A673 (cell line): Measurements from ENCODE around the gene GRM1. TPM values are rescaled to one million over a fixed set of nuclear protein-coding genes. Genes with fewer than 3 reads are reported as not detected.
A peak's percentile ranks its signal among the peaks of the same experiment; 100 is the strongest.

ENCODE experiments used
- BruUV-seq: library from RNA; stranded (reverse); fragments of 400-500 nt; replicated peaks from 2 replicates; lab custom pipeline; 2021; lab: Mats Ljungman, UMichigan
- CTCF ChIA-PET: fragments of 300-600 bp; sonication (Branson Sonifier 250); formaldehyde crosslinking; loops from one replicate; lab custom pipeline; 2022; ENCODE audit warnings: antibody characterized with exemption; lab: Charles Lee
- POLR2A ChIA-PET: fragments of 300-600 bp; sonication (Branson Sonifier 250); formaldehyde crosslinking; loops from one replicate; lab custom pipeline; 2022; ENCODE audit warnings: antibody characterized with exemption; ENCODE audit not compliant: low non-redundant PET; lab: Charles Lee
- DNase-seq: peaks from one replicate; pipeline ENCODE4 v3.0.0-alpha.2; 2015; ENCODE audit warnings: low spot score
- H3K27ac ChIP-seq: fragments of 200-600 bp; sonication (generic); 2 replicates; pipeline ENCODE4 v1.5.1; 2016; ENCODE audit warnings: mixed run types, low read depth, mild to moderate bottlenecking, mixed read lengths, antibody characterized with exemption, low read length; ENCODE audit not compliant: poor library complexity, severe bottlenecking
- H3K27me3 ChIP-seq: fragments of 200-600 bp; sonication (generic); replicated peaks from 2 replicates; pipeline ENCODE4 v1.6.1; 2017; ENCODE audit warnings: mixed run types, low read depth, mild to moderate bottlenecking, mixed read lengths, antibody characterized with exemption, low read length; ENCODE audit not compliant: insufficient read depth, poor library complexity
- H3K36me3 ChIP-seq: fragments of 200-600 bp; sonication (generic); 2 replicates; pipeline ENCODE4 v1.6.1; 2016; ENCODE audit warnings: mixed run types, mild to moderate bottlenecking, mixed read lengths, antibody characterized with exemption, low read length; ENCODE audit not compliant: insufficient read depth, poor library complexity, severe bottlenecking
- H3K4me1 ChIP-seq: fragments of 200-600 bp; sonication (generic); 2 replicates; pipeline ENCODE4 v1.6.1; 2017; ENCODE audit warnings: mixed run types, mild to moderate bottlenecking, mixed read lengths, antibody characterized with exemption, low read length; ENCODE audit not compliant: insufficient read depth, poor library complexity, severe bottlenecking
- H3K4me3 ChIP-seq: fragments of 200-600 bp; sonication (generic); 2 replicates; pipeline ENCODE4 v1.5.1; 2016; ENCODE audit warnings: low read depth, mixed run types, mild to moderate bottlenecking, mixed read lengths, low read length; ENCODE audit not compliant: poor library complexity, severe bottlenecking
- H3K9me3 ChIP-seq: fragments of 200-600 bp; sonication (generic); 2 replicates; pipeline ENCODE4 v1.6.1; 2016; ENCODE audit warnings: mixed run types, low read depth, mild to moderate bottlenecking, mixed read lengths, antibody characterized with exemption, low read length; ENCODE audit not compliant: poor library complexity, severe bottlenecking
- EZH2 ChIP-seq: fragments of 200-600 bp; sonication (generic); IDR thresholded peaks from 2 replicates; pipeline ENCODE4 v1.6.1; 2017; ENCODE audit warnings: borderline replicate concordance, low read depth, mild to moderate bottlenecking, mixed read lengths, antibody characterized with exemption, low read length; ENCODE audit not compliant: poor library complexity, severe bottlenecking
- intact Hi-C: fragments of 100-400 bp; cut with micrococcal nuclease; formaldehyde crosslinking; loops from one replicate; pipeline ENCODE4 v1.10.0; 2022; ENCODE audit not compliant: unreplicated experiment
- total RNA-seq: library from RNA; stranded (reverse); gene quantifications from 2 replicates; pipeline ENCODE4 v1.2.3, GENCODE V29; 2021
- TF ChIP-seq, protein P1 (sequence below): fragments of 300-800, 200-600 bp; sonication (generic); conservative IDR thresholded peaks from 2 replicates; pipeline ENCODE4 v1.5.1; 2017; ENCODE audit warnings: low read depth, mild to moderate bottlenecking, antibody characterized with exemption, low read length, moderate library complexity, mixed read lengths

GRM1 gene
- total RNA-seq, 1 experiment from 2014 or later = 0.11 TPM

DNA sequence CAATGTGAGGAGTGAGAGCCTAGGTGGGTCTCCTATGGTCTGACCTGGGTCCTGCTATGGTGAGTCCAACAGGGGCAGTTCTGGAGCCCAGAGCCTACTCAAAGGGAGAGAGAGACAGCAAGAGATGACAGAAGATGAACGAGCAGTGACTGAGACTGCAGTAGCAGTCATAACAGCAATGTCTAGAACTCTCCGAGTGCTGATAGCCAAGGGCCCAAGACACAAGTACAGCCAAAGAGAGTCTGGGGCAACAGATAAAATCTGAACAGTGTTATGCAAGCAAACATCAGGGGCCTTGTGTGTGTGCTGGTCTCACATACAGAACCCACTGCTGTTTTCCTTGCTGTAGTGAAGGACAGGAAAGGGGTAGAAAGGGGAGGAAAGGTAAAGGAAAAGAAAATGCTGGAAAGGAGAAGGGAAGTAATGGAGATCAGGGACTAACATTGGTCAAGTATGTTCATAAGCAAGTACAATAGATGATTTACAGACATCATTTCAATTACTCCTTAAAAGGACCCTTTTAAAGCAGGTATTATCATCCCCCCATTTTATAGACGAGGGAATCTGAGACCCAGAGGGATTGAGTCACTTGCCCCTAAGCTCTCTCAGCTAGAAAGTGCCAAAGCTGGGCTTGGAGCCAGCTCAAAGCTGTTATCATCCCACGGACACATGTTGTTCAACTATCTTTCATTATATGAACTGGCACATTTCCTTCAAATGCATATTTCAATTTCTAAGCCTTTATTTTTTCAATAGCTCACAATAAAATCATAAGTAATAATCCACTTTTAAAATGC lies 332.5 kb downstream of the GRM1 start:
- H3K27ac ChIP-seq = no peak overlapping the region
- ChIA-PET POLR2A (no interaction called here), CTCF (no interaction called here)
- peak; percentile 75 for DNase-seq
- intact Hi-C loops = no loop called here
- TF ChIP-seq EZH2 = no peak
- TF ChIP-seq, protein P1, sequence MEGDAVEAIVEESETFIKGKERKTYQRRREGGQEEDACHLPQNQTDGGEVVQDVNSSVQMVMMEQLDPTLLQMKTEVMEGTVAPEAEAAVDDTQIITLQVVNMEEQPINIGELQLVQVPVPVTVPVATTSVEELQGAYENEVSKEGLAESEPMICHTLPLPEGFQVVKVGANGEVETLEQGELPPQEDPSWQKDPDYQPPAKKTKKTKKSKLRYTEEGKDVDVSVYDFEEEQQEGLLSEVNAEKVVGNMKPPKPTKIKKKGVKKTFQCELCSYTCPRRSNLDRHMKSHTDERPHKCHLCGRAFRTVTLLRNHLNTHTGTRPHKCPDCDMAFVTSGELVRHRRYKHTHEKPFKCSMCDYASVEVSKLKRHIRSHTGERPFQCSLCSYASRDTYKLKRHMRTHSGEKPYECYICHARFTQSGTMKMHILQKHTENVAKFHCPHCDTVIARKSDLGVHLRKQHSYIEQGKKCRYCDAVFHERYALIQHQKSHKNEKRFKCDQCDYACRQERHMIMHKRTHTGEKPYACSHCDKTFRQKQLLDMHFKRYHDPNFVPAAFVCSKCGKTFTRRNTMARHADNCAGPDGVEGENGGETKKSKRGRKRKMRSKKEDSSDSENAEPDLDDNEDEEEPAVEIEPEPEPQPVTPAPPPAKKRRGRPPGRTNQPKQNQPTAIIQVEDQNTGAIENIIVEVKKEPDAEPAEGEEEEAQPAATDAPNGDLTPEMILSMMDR = no peak
- no peak overlapping the region for H3K4me3 ChIP-seq
- BruUV-seq = no TSS peak
- no peaks in the 10 kb centered on the region for H3K36me3 ChIP-seq
- H3K9me3 ChIP-seq = no peaks in the 10 kb centered on the region
- no peaks in the 10 kb centered on the region for H3K27me3 ChIP-seq
- H3K4me1 ChIP-seq = peaks cover 31% of the 10 kb centered on the region

DNA sequence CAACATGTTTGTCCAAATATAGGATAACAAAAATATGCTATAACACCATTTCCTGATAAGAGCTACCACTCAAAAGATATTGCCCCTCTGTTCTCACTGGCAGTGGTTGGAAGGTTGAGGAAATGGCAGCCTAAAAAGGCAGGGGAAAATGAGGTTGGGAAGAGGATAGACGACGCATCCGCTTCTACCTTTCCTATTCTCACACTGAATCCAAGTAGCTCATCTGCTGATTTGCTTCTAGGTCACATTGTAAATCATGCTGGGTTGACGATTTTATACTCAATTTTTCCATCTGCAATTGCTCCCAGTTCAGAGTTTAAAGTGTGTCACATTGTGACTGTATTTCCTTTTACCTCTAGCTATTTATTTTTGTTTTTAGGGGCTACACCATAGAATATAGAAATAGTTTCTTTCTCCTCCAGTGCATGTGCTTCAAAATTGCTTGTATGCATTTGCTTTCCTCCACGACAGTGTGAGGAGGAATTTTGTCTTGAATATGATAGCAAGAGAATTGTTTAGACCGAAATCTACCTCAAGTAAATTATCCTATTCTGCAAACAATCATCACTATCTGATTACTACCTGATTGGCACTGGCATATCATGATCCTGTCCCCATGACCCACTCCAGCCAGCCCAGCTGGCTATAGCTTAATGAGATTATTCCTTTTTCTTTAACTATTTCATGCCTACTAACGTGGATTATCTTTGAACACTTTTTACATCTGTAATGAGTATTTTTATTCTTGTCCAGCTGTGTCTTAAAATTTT lies 335.2 kb downstream of the GRM1 start:
- Histone ChIP-seq H3K27ac (no peak overlapping the region), H3K36me3 (no peaks in the 10 kb centered on the region), H3K4me3 (no peak overlapping the region), H3K27me3 (no peaks in the 10 kb centered on the region), H3K9me3 (no peaks in the 10 kb centered on the region), H3K4me1 (peaks cover 15% of the 10 kb centered on the region)
- DNase-seq = no peak
- TF ChIP-seq, protein P1 = no peak
- no peak for TF ChIP-seq EZH2
- POLR2A ChIA-PET = interaction anchor here (0.6 kb wide), 1 partner anchor 28 kb away, joined by 3 read pairs; no protein-coding TSS in a partner anchor
- CTCF ChIA-PET = no interaction called here
- no TSS peak for BruUV-seq
- intact Hi-C loops = no loop called here

DNA sequence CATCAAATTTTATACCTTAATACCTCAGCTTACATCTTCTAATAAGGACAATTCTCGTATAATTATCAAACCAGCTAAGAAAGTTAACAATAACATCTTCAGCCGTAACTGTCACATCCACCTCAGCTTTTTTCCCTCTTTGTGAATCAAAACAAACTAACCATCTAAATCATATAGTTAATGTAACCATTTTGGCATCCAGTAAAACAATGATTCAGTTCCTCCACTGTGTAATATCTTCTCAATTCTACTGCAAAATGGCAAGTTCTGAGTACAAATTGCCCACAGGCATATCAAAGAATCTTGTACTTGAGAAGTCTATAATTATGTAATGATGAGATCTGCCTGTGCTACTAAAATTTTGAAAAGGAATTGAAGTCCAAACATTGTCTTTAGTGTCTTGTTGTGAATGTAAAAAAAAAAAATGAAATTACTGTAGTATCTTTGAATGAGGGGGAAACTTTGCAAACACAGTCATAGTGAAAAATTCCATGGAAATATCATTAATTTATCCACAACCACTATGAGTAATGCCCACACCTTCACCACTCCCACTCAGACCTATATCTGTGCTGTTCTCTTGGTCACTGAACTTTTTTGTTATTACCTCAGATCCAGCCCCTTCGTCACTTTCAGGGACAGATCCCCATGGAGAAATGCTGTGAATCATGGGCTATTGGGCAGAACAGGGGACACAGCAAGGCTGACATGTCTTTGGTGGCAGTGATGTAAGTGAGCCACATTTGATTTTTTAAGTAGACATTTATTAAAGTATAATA lies 336.1 kb downstream of the GRM1 start:
- BruUV-seq = no TSS peak
- intact Hi-C loops = no loop called here
- POLR2A ChIA-PET = no interaction called here
- Histone ChIP-seq H3K27ac (no peak overlapping the region), H3K27me3 (no peaks in the 10 kb centered on the region), H3K9me3 (no peaks in the 10 kb centered on the region), H3K36me3 (no peaks in the 10 kb centered on the region), H3K4me3 (no peak overlapping the region), H3K4me1 (peaks cover 12% of the 10 kb centered on the region)
- TF ChIP-seq EZH2 = no peak
- TF ChIP-seq, protein P1 = no peak
- no peak for DNase-seq
- CTCF ChIA-PET = no interaction called here
